Activated CD8-positive, alpha-beta T cell treated with anti-CD3 and anti-CD28 coated beads for 36 hours (primary cell): ENCODE measurements around the gene ARHGEF16. TPM values are rescaled to one million over a fixed set of nuclear protein-coding genes. Genes with fewer than 3 reads are reported as not detected.

Experiments
- ATAC-seq: fragments of 200-7000 bp; cut with Tn5 transposase; one replicate; pipeline ENCODE4 v1.10.0; 2021; ENCODE audit warnings: mild to moderate bottlenecking, moderate library complexity
- CTCF ChIA-PET: fragments of 350-600 bp; sonication (Branson Sonifier 250); formaldehyde crosslinking; loops from one replicate; lab custom pipeline; 2021; ENCODE audit warnings: antibody characterized with exemption; lab: Charles Lee
- POLR2A ChIA-PET: fragments of 350-600 bp; sonication (Branson Sonifier 250); formaldehyde crosslinking; loops from one replicate; lab custom pipeline; 2021; ENCODE audit warnings: antibody characterized with exemption; lab: Charles Lee
- DNase-seq: peaks from one replicate; pipeline ENCODE4 v3.0.0-alpha.2; 2020
- H3K27ac Mint-ChIP-seq: one replicate; pipeline ENCODE4 v1.8.0; 2021; ENCODE audit warnings: mild to moderate bottlenecking, mixed read lengths
- H3K27me3 Mint-ChIP-seq: one replicate; pipeline ENCODE4 v1.8.0; 2021; ENCODE audit warnings: mixed read lengths
- H3K36me3 Mint-ChIP-seq: one replicate; pipeline ENCODE4 v1.8.0; 2021; ENCODE audit warnings: low read depth, mixed read lengths
- H3K4me1 Mint-ChIP-seq: one replicate; pipeline ENCODE4 v1.8.0; 2021; ENCODE audit warnings: low read depth, mixed read lengths
- H3K4me3 Mint-ChIP-seq: one replicate; pipeline ENCODE4 v1.8.0; 2021; ENCODE audit warnings: mild to moderate bottlenecking, moderate library complexity, mixed read lengths
- H3K9me3 Mint-ChIP-seq: one replicate; pipeline ENCODE4 v1.8.0; 2021; ENCODE audit warnings: mixed read lengths
- CTCF ChIP-seq: fragments of 200-600 bp; IDR thresholded peaks from one replicate; pipeline ENCODE4 v1.8.0; 2022; ENCODE audit warnings: antibody characterized with exemption, mild to moderate bottlenecking
- intact Hi-C: fragments of 100-400 bp; cut with micrococcal nuclease; formaldehyde crosslinking; loops from one replicate; pipeline ENCODE4 v1.10.0; 2022
- total RNA-seq, 2 experiments: library from RNA; stranded (reverse); gene quantifications; one replicate each; pipeline ENCODE4 v1.2.3, GENCODE V29; 2021

The ARHGEF16 gene
- total RNA-seq, 2 experiments from 2014 or later, result not detected

GRCh38 chr1:3432306-3432705, 22.2 kb upstream of the ARHGEF16 start:
- POLR2A ChIA-PET, result no interaction called here
- Mint-ChIP-seq H3K27me3 (no peaks in the 10 kb centered on the region), H3K27ac (no peak overlapping the region), H3K9me3 (no peaks in the 10 kb centered on the region), H3K4me3 (no peak overlapping the region), H3K36me3 (no peaks in the 10 kb centered on the region), H3K4me1 (no peaks in the 10 kb centered on the region)
- CTCF ChIA-PET, result no interaction called here
- TF ChIP-seq CTCF, result no peak
- no peak for ATAC-seq
- intact Hi-C loops, result no loop called here
- DNase-seq, result no peak

DNA sequence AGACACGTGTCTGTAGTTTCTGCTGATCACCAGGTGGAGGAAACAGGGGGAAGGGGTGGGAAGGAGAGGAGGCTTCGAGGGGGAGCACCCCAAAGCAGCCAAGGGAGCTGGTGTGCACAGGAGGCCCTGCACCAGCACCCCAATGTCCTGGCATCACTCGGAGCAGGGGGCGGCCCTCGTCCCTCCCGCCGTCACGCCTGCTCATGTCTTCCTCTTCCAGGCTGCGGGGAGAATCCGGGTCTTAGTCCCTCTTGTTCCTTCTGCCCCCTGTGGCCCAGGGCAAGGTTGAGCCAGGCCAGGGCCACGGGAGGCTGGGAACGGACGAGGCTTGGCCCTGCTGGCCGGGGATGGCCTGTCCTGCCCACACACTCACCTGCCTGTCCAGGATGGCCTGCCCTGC, 21.4 kb upstream of the ARHGEF16 start:
- no peaks in the 10 kb centered on the region for H3K27me3 Mint-ChIP-seq
- no peak overlapping the region for H3K4me3 Mint-ChIP-seq
- intact Hi-C loops, result no loop called here
- H3K4me1 Mint-ChIP-seq, result no peaks in the 10 kb centered on the region
- ATAC-seq, result no peak
- no peak for TF ChIP-seq CTCF
- no peaks in the 10 kb centered on the region for H3K9me3 Mint-ChIP-seq
- ChIA-PET CTCF (no interaction called here), POLR2A (no interaction called here)
- H3K27ac Mint-ChIP-seq, result no peak overlapping the region
- no peak for DNase-seq
- no peaks in the 10 kb centered on the region for H3K36me3 Mint-ChIP-seq

GRCh38 chr1:3433596-3434320, 20.7 kb upstream of the ARHGEF16 start:
- Mint-ChIP-seq H3K4me3 (no peak overlapping the region), H3K9me3 (no peaks in the 10 kb centered on the region), H3K27me3 (no peaks in the 10 kb centered on the region), H3K27ac (no peak overlapping the region), H3K36me3 (no peaks in the 10 kb centered on the region), H3K4me1 (no peaks in the 10 kb centered on the region)
- ChIA-PET CTCF (interaction anchor here (1.0 kb wide), 1 partner anchor 19 kb away, joined by 3 read pairs; no protein-coding TSS in a partner anchor), POLR2A (no interaction called here)
- ATAC-seq (no peak), DNase-seq (no peak)
- no peak for TF ChIP-seq CTCF
- intact Hi-C loops, result no loop called here

GRCh38 chr1:3434406-3435110, 19.9 kb upstream of the ARHGEF16 start:
- no peak overlapping the region for H3K27ac Mint-ChIP-seq
- H3K27me3 Mint-ChIP-seq, result no peaks in the 10 kb centered on the region
- no peak for DNase-seq
- H3K9me3 Mint-ChIP-seq, result no peaks in the 10 kb centered on the region
- H3K4me1 Mint-ChIP-seq, result no peaks in the 10 kb centered on the region
- CTCF ChIA-PET, result interaction anchor here (1.0 kb wide), 1 partner anchor 19 kb away, joined by 3 read pairs; no protein-coding TSS in a partner anchor
- ATAC-seq, result no peak
- intact Hi-C loops, result no loop called here
- no peak overlapping the region for H3K4me3 Mint-ChIP-seq
- no peaks in the 10 kb centered on the region for H3K36me3 Mint-ChIP-seq
- TF ChIP-seq CTCF, result no peak
- POLR2A ChIA-PET, result no interaction called here

GRCh38 chr1:3435666-3436065, 18.8 kb upstream of the ARHGEF16 start:
- Mint-ChIP-seq H3K27ac (no peak overlapping the region), H3K9me3 (no peaks in the 10 kb centered on the region), H3K4me1 (no peaks in the 10 kb centered on the region), H3K4me3 (no peak overlapping the region), H3K27me3 (no peaks in the 10 kb centered on the region), H3K36me3 (no peaks in the 10 kb centered on the region)
- intact Hi-C loops, result no loop called here
- ChIA-PET POLR2A (no interaction called here), CTCF (no interaction called here)
- DNase-seq (no peak), ATAC-seq (no peak)
- no peak for TF ChIP-seq CTCF
